Fibroblast of mammary gland (primary cell): ENCODE data around the gene STRA6.

Experiments
- DNase-seq: peaks from one replicate; pipeline ENCODE4 v3.0.0-alpha.2; 2010; ENCODE audit warnings: low read depth
- H3K4me3 ChIP-seq: 2 replicates; pipeline ENCODE4 v1.5.1; 2011; ENCODE audit warnings: low read depth, mild to moderate bottlenecking, low read length, moderate library complexity; ENCODE audit not compliant: control insufficient read depth
- TF ChIP-seq, protein P1 (sequence below): conservative IDR thresholded peaks from 2 replicates; pipeline ENCODE4 v1.5.1; 2011; ENCODE audit warnings: low read depth, low read length, inconsistent platforms; ENCODE audit not compliant: control insufficient read depth, insufficient read depth

STRA6 gene

DNA sequence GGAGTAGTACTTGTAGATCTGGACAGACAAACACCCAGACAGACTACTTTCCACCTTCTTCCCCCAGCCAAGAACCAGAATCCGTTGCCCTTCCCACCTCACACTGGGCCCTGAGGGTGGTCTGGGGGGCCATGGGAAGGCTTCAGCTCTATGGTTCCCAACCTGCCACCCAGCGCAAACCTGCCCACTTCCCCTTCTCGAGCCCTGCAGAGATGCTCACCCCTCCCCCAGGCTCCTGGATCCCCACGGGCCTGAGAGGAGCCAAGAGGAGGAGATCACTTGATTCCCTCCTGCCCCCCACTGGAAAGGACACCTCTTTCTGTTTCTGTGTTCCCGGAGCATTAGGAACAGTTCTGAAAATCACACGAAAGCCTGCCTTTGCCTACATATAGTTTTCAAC lies 8.7 kb downstream of the STRA6 start:
- DNase-seq = no peak
- H3K4me3 ChIP-seq = no peak overlapping the region
- TF ChIP-seq, protein P1, sequence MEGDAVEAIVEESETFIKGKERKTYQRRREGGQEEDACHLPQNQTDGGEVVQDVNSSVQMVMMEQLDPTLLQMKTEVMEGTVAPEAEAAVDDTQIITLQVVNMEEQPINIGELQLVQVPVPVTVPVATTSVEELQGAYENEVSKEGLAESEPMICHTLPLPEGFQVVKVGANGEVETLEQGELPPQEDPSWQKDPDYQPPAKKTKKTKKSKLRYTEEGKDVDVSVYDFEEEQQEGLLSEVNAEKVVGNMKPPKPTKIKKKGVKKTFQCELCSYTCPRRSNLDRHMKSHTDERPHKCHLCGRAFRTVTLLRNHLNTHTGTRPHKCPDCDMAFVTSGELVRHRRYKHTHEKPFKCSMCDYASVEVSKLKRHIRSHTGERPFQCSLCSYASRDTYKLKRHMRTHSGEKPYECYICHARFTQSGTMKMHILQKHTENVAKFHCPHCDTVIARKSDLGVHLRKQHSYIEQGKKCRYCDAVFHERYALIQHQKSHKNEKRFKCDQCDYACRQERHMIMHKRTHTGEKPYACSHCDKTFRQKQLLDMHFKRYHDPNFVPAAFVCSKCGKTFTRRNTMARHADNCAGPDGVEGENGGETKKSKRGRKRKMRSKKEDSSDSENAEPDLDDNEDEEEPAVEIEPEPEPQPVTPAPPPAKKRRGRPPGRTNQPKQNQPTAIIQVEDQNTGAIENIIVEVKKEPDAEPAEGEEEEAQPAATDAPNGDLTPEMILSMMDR = no peak

DNA sequence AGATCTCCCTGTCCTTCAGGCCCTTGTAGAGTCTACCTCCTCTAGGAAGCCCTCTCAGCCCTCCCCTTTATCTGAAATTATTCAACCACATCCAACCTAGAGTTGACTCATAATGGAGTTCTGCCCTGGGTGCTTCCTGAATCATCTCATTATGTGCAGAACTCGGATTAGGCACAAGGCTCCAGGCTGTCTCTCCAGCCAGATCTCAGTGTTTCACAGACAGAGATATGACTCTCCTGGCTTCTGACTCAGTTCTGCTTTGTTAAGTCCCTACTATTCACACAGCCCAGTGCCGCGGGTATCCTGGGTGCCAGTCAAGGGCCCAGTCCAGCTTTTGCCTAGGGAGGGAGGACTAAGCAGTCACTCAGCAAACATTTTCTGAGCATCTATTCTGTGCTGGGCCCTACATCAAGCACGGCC lies 9.3 kb downstream of the STRA6 start:
- peak; percentile 93 for DNase-seq
- TF ChIP-seq, protein P1 = no peak
- no peak overlapping the region for H3K4me3 ChIP-seq

DNA sequence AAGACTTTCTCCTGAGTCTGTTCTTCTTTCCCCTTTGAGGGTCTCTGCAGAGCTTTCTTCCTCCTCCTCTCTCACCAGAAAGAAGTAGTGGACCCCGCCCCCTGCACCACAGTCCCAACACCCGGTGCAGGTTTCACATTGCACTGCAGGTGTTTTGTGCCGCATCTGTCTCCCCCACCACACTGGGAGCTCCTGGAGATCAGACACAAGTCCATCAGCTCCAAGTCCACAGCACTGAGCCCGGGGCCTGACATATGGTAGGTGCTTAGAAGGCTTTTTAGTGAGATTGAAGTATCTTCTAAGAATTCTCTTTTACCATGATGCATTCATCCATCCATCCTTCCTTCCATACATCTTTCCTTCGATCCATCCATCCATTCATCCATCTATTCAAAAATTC lies 9.8 kb downstream of the STRA6 start:
- no peak for DNase-seq
- TF ChIP-seq, protein P1 = no peak
- no peak overlapping the region for H3K4me3 ChIP-seq

GRCh38 chr15:74191798-74192197 lies 10.8 kb downstream of the STRA6 start:
- DNase-seq = no peak
- TF ChIP-seq, protein P1 = no peak
- H3K4me3 ChIP-seq = no peak overlapping the region

GRCh38 chr15:74188216-74188615 lies 14.4 kb downstream of the STRA6 start:
- DNase-seq = no peak
- H3K4me3 ChIP-seq = no peak overlapping the region
- TF ChIP-seq, protein P1 = no peak

DNA sequence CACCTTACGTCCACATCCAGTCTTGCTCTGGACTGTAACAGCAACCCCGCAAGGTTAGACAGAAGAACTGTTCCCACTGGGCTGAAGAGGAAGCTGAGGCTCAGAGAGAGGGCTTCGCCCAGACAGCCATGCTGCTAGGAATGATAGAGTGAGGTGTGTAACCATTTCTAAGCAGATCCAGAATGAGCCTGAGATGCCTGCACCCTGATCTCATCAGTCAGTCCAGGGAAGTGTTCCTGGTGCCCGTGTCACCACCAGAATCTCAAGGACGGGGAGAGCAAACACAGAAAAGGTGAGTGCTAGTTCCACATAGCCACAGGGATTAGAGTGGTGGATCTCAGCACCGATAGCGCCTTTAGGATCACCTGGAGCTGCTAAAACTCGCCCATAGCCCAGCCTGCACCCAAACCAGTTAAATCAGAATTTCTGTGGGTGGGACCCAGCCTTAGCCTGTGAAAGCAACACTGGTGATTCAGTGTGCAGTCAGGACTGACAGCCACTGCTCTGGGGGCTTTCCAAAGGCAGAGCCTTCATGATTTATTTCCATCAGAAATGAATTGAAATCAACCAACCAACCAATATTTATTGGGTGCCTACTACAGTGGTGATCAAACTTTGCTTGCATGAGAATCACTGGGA lies 16.8 kb downstream of the STRA6 start:
- no peak for DNase-seq
- no peak overlapping the region for H3K4me3 ChIP-seq
- TF ChIP-seq, protein P1 = no peak

GRCh38 chr15:74184582-74185091 lies 17.9 kb downstream of the STRA6 start:
- TF ChIP-seq, protein P1 = no peak
- no peak overlapping the region for H3K4me3 ChIP-seq
- no peak for DNase-seq
